Activated gamma-delta T cell treated with anti-CD3 and anti-CD28 coated beads, Interleukin-2, amount 50 U/mL, for 16 hours (primary cell): ENCODE measurements around the gene TMEM130.

Experiments
- DNase-seq: peaks from one replicate; pipeline ENCODE4 v3.0.0-alpha.2; 2020; ENCODE audit warnings: low read depth

Gene TMEM130

DNA sequence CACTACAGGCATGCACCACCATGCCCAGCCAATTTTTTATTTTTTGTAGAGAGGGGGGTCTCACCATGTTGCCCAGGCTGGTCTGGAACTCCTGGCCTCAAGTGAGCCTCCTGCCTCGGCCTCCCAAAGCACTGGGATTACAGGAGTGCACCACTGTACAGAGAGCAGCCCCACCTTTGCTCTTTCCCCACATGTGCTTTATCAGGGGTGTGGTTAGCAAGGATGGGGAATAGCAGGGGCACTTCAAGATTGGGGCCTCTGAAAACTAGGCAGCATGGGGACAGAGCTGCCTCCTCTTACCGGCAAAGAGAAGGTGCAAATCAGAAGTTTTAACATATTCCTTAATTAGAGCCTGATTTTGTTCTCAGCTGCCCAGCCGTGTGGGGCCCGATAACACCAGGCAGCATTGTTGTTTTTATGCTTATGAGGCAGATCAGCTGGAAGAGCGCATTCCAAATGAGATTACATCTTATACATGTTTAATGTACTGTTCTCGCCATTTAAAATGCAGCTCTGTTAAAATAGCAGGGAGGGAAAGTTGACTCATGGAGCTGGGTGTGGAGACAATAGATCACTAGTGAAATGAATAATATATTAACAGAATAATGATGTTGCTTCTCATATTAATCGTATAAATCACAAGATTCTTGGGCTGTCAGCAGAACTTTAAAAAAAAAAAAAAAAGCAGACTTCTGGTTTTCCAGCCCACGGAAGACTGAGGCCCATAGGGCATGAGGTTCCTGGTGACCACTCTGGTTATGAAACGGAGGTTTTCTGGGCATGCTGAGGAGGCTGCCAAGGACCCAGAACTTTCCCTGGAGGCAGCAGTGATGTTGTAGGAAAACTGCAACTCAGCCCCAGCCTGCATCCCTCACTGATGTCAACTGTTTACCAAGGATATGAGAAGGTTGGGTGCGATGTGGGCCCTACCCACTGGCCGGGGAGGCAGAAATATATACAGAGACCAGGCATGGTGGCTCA, 62.5 kb downstream of the TMEM130 start:
- no peak for DNase-seq

- no peak for DNase-seq
These were observed 63.6 kb downstream of the TMEM130 start for GRCh38 chr7:98805956-98806838.

DNA sequence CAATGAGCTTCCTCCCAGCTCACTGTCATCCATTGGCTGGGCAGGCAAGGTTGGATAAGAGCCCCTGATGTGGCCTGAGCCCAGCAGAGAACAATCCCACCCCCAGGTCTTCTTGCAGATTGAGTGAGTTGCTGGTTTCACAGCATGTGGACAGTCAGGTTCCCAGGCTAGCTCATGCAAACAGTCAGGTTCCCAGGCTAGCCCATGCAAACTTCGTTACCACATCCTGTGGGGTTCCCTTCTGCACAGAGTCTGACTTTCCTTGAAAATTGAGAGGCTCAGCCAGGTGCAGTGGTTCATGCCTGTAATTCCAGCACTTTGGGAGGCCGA, 67.1 kb downstream of the TMEM130 start:
- no peak for DNase-seq

DNA sequence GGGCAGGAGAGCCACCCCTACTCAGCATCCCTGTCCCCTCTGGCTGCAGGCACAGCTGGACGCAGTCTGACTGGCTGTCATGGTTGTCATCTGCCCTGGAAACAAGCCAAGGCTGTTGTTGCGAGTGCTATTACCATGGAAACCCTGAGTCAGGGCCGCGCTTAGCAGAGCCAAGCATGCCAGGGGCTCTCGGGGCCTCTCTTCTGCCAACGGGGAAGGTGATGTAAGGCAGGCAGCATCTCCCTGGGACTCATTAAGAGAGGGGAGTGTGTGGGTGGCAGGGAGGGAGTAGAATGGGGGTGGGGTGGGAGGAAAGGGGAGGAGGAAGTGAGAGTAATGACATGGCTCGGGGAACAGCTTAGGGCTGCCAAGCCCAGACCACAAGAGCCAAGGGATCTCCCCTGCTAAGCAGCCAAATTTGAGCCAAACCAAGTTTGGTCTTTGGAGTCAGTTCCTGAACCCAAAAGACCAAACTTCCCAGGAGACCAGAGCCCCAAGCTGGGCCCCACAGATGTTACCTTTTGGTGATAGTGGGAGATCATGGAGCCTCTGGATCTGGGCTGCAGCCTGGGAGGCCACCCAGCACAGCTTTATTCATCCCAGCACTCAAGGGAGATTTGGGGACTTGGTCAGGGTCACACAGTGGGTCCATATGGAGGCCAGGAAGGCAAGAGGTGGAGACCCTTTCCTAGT, 67.6 kb downstream of the TMEM130 start:
- DNase-seq, result no peak

GRCh38 chr7:98800996-98801395, 68.8 kb downstream of the TMEM130 start:
- DNase-seq, result no peak

- DNase-seq, result no peak
These were observed 72.7 kb downstream of the TMEM130 start for GRCh38 chr7:98797150-98797549.
